Neural cell (in vitro differentiated cells): Measurements from ENCODE around the gene URI1.
A peak's percentile ranks its signal among the peaks of the same experiment; 100 is the strongest.

Experiments
- CTCF ChIP-seq: fragments of 450-650 bp; IDR thresholded peaks from 2 replicates; pipeline ENCODE4 v1.5.1; 2014; ENCODE audit warnings: antibody characterized with exemption, mild to moderate bottlenecking, moderate library complexity; ENCODE audit not compliant: poor library complexity, severe bottlenecking
- EP300 ChIP-seq: fragments of 450-650 bp; conservative IDR thresholded peaks from 2 replicates; pipeline ENCODE4 v1.6.1; 2014; ENCODE audit warnings: antibody characterized with exemption, mild to moderate bottlenecking, moderate library complexity; ENCODE audit not compliant: poor library complexity, severe bottlenecking
- EZH2 ChIP-seq: fragments of 200-600, 300-800 bp; shearing (Covaris generic), sonication (generic); IDR thresholded peaks from 2 replicates; pipeline ENCODE4 v1.6.1; 2014; ENCODE audit warnings: antibody characterized with exemption, low read length, borderline replicate concordance, mild to moderate bottlenecking; ENCODE audit not compliant: insufficient read depth, poor library complexity, severe bottlenecking
- POLR2AphosphoS5 ChIP-seq: IDR thresholded peaks from 2 replicates; pipeline ENCODE4 v1.6.1; 2012
- RAD21 ChIP-seq: fragments of 450-650 bp; conservative IDR thresholded peaks from 2 replicates; pipeline ENCODE4 v1.6.1; 2014; ENCODE audit warnings: antibody characterized with exemption, mild to moderate bottlenecking, moderate library complexity
- REST ChIP-seq: IDR thresholded peaks from 2 replicates; pipeline ENCODE4 v1.6.1; 2012; ENCODE audit warnings: borderline replicate concordance
- SMC3 ChIP-seq: fragments of 450-650 bp; conservative IDR thresholded peaks from 2 replicates; pipeline ENCODE4 v1.6.1; 2014; ENCODE audit warnings: antibody characterized with exemption, mild to moderate bottlenecking, moderate library complexity; ENCODE audit not compliant: poor library complexity
- TAF1 ChIP-seq: IDR thresholded peaks from 2 replicates; pipeline ENCODE4 v1.6.1; 2012; ENCODE audit warnings: low read depth

GRCh38 chr19:29966588-29967249 is 24.7 kb downstream of the URI1 start:
- TF ChIP-seq CTCF (peak; percentile 41), RAD21 (peak; percentile 23), TAF1 (no peak), EP300 (no peak), POLR2AphosphoS5 (no peak), REST (no peak), EZH2 (no peak), SMC3 (no peak)
